Measurements from ENCODE around the gene CCNI2. TPM values are rescaled to one million over a fixed set of nuclear protein-coding genes. Genes with fewer than 3 reads are reported as not detected.

CCNI2 gene
- total RNA-seq, 1 experiment from 2014 or later, result 3.3 TPM

GRCh38 chr5:132734687-132735086 is 12.5 kb upstream of the CCNI2 start:
- Mint-ChIP-seq H3K27ac (ENCODE audit: unreplicated experiment) (no peak overlapping the region), H3K4me1 (ENCODE audit: low read depth, unreplicated experiment) (peaks cover 31% of the 10 kb centered on the region), H3K9me3 (ENCODE audit: low read depth, unreplicated experiment) (no peaks in the 10 kb centered on the region), H3K27me3 (ENCODE audit: unreplicated experiment) (no peaks in the 10 kb centered on the region), H3K36me3 (ENCODE audit: insufficient read depth, unreplicated experiment) (peaks cover 21% of the 10 kb centered on the region), H3K4me3 (ENCODE audit: low read depth, unreplicated experiment) (no peak overlapping the region)
- intact Hi-C loops (cut with micrococcal nuclease; ENCODE audit: unreplicated experiment), result loop anchor here (5.0 kb wide), 1 partner anchor 347 kb away; no protein-coding TSS in a partner anchor
- CTCF ChIA-PET, result no interaction called here
- no peak for DNase-seq
- BruUV-seq (replicated peaks), result no TSS peak
- TF ChIP-seq CTCF (IDR thresholded peaks at IDR 0.05; ENCODE audit: unreplicated experiment), result no peak

- BruUV-seq (replicated peaks), result no TSS peak
- H3K4me3 Mint-ChIP-seq (ENCODE audit: low read depth, unreplicated experiment), result peak within 1 kb of the TSS; percentile 91
- CTCF ChIA-PET, result interaction anchor here (0.8 to 2.0 kb wide), 10 partner anchors 9 to 350 kb away, joined by 3 to 11 read pairs (median 6); partner anchors contain the start of gene CCNI2
These were observed 10.1 kb upstream of the CCNI2 start, which contains the start of gene KIF3A for GRCh38 chr5:132736853-132737833. TSS of gene KIF3A (minus strand) at chr5:132737546. CDS start at chr5:132737419, 127 bp downstream.

GRCh38 chr5:132737982-132738681 is 9.1 kb upstream of the CCNI2 start:
- peaks cover 31% of the 10 kb centered on the region for H3K4me1 Mint-ChIP-seq (ENCODE audit: low read depth, unreplicated experiment)
- no peak for DNase-seq
- H3K9me3 Mint-ChIP-seq (ENCODE audit: low read depth, unreplicated experiment), result no peaks in the 10 kb centered on the region
- H3K27me3 Mint-ChIP-seq (ENCODE audit: unreplicated experiment), result no peaks in the 10 kb centered on the region
- no peak for TF ChIP-seq CTCF (IDR thresholded peaks at IDR 0.05; ENCODE audit: unreplicated experiment)
- CTCF ChIA-PET, result interaction anchor here (0.8 to 2.0 kb wide), 10 partner anchors 9 to 351 kb away, joined by 3 to 11 read pairs (median 6); partner anchors contain the start of gene CCNI2
- peak overlapping the region; percentile 91 for H3K4me3 Mint-ChIP-seq (ENCODE audit: low read depth, unreplicated experiment)
- peak overlapping the region; percentile 69 for H3K27ac Mint-ChIP-seq (ENCODE audit: unreplicated experiment)
- intact Hi-C loops (cut with micrococcal nuclease; ENCODE audit: unreplicated experiment), result loop anchor here (5.0 kb wide), 1 partner anchor 351 kb away; no protein-coding TSS in a partner anchor
- H3K36me3 Mint-ChIP-seq (ENCODE audit: insufficient read depth, unreplicated experiment), result peaks cover 21% of the 10 kb centered on the region
- BruUV-seq (replicated peaks), result no TSS peak

More at GRCh38 chr5:132736853-132737833, 10.1 kb upstream of the CCNI2 start, which contains the start of gene KIF3A:
- TF ChIP-seq CTCF (IDR thresholded peaks at IDR 0.05; ENCODE audit: unreplicated experiment), result no peak
- Mint-ChIP-seq H3K36me3 (ENCODE audit: insufficient read depth, unreplicated experiment) (peaks cover 21% of the 10 kb centered on the region), H3K27me3 (ENCODE audit: unreplicated experiment) (no peaks in the 10 kb centered on the region), H3K4me1 (ENCODE audit: low read depth, unreplicated experiment) (peaks cover 31% of the 10 kb centered on the region), H3K27ac (ENCODE audit: unreplicated experiment) (peak within 1 kb of the TSS; percentile 69), H3K9me3 (ENCODE audit: low read depth, unreplicated experiment) (no peaks in the 10 kb centered on the region)
- DNase-seq, result peak; percentile 98
- intact Hi-C loops (cut with micrococcal nuclease; ENCODE audit: unreplicated experiment), result loop anchor here (5.0 kb wide), 1 partner anchor 350 kb away; no protein-coding TSS in a partner anchor

GRCh38 chr5:132739232-132739631 is 8.0 kb upstream of the CCNI2 start:
- H3K4me1 Mint-ChIP-seq (ENCODE audit: low read depth, unreplicated experiment), result peaks cover 31% of the 10 kb centered on the region
- intact Hi-C loops (cut with micrococcal nuclease; ENCODE audit: unreplicated experiment), result loop anchor here (5.0 kb wide), 1 partner anchor 352 kb away; no protein-coding TSS in a partner anchor
- no peaks in the 10 kb centered on the region for H3K27me3 Mint-ChIP-seq (ENCODE audit: unreplicated experiment)
- no peaks in the 10 kb centered on the region for H3K9me3 Mint-ChIP-seq (ENCODE audit: low read depth, unreplicated experiment)
- no peak overlapping the region for H3K4me3 Mint-ChIP-seq (ENCODE audit: low read depth, unreplicated experiment)
- no peak for DNase-seq
- no TSS peak for BruUV-seq (replicated peaks)
- H3K27ac Mint-ChIP-seq (ENCODE audit: unreplicated experiment), result no peak overlapping the region
- no peak for TF ChIP-seq CTCF (IDR thresholded peaks at IDR 0.05; ENCODE audit: unreplicated experiment)
- CTCF ChIA-PET, result no interaction called here
- peaks cover 21% of the 10 kb centered on the region for H3K36me3 Mint-ChIP-seq (ENCODE audit: insufficient read depth, unreplicated experiment)
